ENCODE measurements around the gene KRTAP9-2.
"Not testable (repeated sequence)": the region's sequence is repeated elsewhere in the genome, so short reads cannot be mapped to it uniquely, and the experiment has no call there.

Gene KRTAP9-2

DNA sequence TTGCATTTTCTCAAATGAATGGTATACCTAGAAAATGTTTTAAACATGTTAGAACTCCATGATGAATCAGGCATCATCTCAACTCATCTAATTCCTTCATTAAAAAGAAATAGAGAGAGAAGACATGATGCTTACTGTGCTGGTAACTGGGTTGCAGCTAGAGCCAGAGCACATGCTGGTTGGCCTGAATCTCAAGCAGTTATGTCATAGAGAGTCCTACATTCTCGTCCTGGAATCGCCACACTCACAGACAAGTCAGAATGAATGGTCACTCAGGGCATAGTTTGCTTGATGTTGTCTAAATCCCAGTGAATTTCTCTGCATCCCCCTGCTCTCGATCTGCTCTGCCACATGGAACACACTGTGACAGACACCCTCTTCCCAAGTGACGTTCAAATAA is 10.7 kb downstream of the KRTAP9-2 start:
- not testable (repeated sequence) for DNase-seq (ENCODE audit: low spot score)

DNA sequence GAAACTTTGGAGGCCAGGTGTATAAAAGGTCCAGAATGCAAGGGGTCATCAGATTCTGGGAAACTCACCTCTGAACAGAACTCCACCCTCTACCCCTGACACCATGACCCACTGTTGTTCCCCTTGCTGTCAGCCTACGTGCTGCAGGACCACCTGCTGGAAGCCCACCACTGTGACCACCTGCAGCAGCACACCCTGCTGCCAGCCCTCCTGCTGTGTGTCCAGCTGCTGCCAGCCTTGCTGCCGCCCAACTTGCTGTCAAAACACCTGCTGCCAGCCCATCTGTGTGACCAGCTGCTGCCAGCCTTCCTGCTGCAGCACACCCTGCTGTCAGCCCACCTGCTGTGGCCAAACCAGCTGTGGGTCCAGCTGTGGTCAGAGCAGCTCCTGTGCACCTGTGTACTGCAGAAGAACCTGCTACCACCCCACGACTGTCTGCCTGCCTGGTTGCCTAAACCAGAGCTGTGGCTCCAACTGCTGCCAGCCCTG is 11.5 kb downstream of the KRTAP9-2 start, which contains the start of gene KRTAP9-8:
Gene KRTAP9-8 (plus strand): TSS at position 51 of the 489 bp plus-strand sequence. CDS start 53 bp downstream, at position 104.
- DNase-seq (ENCODE audit: low spot score) = not testable (repeated sequence)

DNA sequence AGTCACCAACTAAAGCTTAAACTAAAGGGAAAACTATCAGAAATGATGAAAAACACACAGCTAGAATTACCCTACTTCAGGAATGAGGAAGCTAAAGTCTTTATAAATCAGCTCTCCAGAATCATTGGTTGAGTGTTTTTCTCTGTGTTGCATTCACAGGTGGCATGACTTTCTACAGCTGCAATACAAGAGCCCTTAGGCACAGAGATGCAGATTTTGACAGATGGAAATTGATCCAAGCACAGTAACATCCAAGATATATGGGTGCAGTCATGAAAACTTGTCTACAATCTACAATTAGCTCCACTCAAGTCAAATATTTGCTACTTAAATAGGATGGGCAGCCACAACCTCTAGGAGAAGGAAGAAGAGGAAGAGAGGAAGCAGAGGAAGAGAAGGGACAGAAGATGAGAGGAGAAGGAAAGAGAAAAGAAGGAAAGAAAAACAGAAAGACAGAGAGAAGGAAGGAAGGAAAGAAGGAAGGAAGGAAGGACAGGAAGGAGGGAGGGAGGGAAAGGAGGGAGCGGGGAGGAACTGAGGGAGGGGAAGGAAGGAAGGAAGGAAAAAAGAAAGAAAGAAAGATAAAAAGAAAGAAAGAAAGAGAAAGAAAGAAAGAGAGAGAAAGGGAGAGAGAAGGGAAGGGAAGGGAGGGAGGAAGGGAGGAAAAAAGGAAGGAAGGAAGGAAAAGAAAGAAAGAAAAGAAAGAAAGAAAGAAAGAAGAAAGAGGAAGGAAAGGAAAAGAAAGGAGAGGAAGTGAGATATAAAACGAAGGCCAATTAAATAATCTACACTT is 20.7 kb downstream of the KRTAP9-2 start:
- not testable (repeated sequence) for DNase-seq (ENCODE audit: low spot score)

DNA sequence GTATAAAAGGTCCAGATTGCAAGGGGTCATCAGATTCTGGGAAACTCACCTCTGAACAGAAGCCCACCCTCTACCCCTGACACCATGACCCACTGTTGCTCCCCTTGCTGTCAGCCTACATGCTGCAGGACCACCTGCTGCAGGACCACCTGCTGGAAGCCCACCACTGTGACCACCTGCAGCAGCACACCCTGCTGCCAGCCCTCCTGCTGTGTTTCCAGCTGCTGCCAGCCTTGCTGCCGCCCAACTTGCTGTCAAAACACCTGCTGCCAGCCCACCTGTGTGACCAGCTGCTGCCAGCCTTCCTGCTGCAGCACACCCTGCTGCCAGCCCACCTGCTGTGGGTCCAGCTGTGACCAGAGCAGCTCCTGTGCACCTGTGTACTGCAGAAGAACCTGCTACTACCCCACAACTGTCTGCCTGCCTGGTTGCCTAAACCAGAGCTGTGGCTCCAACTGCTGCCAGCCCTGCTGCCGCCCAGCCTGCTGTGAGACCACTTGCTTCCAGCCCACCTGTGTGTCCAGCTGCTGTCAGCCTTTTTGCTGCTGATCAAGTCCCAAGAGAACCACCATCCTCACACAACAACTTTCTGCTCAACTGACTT is 23.3 kb downstream of the KRTAP9-2 start, which contains the start of gene KRTAP9-4:
Gene KRTAP9-4 (plus strand): TSS at position 51 of the 604 bp plus-strand sequence. CDS start 34 bp downstream, at position 85.
- DNase-seq (ENCODE audit: low spot score) = not testable (repeated sequence)

DNA sequence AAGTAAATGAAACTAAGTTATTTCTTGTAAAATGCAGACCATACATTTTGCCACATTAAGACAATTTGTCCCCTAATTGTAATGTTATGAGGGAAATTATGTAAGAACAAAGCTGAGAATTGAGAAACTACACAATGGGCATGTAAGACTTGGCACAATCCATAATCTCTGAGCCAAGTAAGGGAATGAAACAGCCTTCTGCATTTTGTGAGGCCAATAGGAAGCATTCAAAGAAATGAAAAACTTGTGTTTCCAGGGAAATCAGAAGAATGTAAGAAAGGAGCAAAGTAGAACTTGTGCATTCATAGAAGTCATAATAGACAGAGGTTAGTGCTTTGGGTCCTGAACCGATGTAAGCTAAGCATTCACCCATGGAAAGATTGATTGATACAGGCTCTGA is 24.8 kb downstream of the KRTAP9-2 start:
- DNase-seq (ENCODE audit: low spot score) = no peak

DNA sequence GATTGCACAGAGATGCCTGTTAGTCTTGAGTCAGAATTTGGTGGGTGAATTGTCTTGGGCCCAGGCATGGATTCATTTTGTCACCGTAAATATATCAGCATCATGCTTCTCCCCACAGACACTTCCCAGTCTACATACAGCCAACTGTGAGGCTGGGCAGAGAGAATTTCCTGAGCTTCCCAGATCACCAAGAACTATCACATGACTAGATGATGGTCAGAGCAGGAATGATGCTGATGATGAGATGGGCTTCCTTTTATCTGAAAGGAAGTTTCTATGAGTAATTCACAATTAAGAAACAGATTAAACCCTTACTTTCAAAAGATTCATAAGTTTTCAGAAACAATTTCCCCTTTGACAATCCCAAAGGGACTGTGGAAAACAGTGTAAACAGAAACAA is 28.4 kb downstream of the KRTAP9-2 start:
- no peak for DNase-seq (ENCODE audit: low spot score)

DNA sequence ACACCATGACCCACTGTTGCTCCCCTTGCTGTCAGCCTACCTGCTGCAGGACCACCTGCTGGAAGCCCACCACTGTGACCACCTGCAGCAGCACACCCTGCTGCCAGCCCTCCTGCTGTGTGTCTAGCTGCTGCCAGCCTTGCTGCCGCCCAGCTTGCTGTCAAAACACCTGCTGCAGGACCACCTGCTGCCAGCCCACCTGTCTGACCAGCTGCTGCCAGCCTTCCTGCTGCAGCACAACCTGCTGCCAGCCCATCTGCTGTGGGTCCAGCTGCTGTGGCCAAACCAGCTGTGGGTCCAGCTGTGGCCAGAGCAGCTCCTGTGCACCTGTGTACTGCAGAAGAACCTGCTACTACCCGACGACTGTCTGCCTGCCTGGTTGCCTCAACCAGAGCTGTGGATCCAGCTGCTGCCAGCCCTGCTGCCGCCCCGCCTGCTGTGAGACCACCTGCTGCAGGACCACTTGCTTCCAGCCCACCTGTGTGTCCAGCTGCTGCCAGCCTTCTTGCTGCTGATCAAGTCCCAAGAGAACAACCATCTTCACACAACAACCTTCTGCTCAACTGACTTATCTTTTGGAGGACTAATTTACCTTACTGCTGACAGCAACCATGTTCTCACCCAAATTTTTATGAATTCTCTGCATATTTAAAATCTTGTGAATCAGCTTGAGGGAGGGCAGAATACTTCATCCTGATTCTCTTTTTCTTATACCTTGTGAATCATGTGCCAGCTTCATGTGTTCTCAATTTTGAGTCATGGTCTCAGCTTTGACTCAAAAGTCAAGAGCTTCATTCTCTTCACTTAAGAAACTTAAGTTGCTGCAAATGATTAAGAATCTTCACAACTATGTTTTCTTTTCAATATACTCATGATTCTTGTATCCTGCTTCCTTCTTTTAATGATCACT is 29.2 kb downstream of the KRTAP9-2 start, which contains the start of gene KRTAP9-9:
Gene KRTAP9-9 (plus strand): TSS at position 4 of the 910 bp plus-strand sequence.
- not testable (repeated sequence) for DNase-seq (ENCODE audit: low spot score)

DNA sequence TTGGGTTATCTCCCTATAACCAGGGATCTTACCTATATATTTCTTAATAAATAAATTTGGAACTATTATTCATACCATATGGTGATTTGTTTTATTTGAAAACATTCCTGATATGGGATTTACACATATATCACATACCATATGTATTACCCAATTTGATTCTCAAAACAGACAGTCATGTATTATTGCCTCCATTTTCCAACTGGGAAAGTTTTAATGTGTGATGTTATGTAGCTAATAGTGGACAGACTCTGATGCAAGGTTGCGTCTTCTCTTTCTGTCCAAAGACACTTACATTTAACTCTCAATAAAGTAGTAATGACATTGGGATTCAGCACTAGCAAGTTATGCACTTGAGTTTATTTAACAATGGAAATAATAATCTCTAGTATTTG is 29.8 kb downstream of the KRTAP9-2 start:
- DNase-seq (ENCODE audit: low spot score) = no peak

DNA sequence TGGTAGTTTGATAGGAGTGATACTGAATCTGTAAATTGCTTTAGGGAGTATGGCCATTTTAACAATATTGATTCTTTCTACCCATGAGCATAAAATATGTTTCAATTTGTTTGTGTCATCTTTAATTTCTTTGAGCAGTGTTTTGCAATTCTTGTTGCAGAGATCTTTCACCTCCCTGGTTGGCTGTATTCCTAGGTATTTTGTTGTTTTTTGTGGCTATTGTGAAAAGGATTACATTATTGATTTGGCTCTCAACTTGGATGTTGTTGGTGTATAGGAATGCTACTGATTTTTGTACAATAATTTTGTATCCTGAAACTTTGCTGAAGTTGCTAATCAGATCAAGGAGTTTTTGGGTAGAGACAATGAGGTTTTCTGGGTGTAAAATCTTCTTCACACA is 32.0 kb downstream of the KRTAP9-2 start:
- DNase-seq (ENCODE audit: low spot score) = no peak

DNA sequence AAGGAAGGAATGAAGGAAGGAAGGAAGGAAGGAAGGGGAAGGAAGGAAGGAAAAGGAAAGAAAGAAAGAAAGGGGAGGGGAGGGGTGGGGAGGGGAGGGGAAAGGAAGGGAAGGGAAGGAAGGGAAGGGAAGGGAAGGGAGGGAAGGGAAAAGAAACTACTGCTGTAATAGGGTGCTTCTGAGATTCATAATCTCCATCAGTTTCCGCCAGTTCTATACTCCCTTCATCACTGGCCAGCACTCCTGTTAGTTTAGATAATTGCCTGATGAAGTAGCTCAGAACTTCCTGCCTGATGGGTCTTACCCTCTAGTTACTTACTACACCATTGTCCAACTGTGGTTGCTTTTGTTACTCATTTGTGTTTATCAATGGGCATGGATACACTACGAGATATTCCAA is 36.8 kb downstream of the KRTAP9-2 start:
- no peak for DNase-seq (ENCODE audit: low spot score)

DNA sequence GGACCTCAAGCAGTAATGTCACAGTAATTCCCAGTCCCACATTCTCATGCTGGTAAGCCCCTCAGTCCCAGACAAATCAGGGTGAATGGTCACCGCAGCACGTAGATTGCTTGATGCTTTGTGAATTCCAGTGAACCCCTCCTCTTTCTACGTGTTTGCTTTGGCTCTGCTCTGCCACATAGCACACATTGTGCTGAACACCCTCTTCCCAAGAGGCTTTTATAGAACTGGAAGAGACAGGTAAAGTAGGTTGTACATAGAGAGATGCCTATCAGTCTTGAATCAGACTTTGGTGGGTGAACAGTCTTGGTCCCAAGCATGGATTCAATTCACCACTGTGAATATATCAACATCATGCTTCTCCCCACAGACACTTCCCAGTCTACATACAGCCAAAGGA is 38.2 kb downstream of the KRTAP9-2 start:
- DNase-seq (ENCODE audit: low spot score) = no peak

DNA sequence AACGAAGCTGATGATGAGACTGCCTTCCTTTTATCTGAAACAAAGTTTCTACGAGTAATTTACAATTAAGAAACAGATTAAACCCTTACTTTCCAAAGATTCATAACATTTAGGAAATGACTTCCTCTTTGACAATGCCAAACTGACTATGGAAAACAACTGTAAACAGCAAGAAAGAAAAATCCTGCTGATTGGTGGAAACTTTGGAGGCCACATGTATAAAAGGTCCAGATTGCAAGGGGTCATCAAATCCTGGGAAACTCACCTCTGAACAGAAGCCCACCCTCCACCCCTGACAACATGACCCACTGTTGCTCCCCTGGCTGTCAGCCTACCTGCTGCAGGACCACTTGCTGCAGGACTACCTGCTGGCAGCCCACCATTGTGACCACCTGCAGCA is 38.6 kb downstream of the KRTAP9-2 start, which contains the start of gene KRTAP9-6:
Gene KRTAP9-6 (plus strand): TSS at position 301 of the 400 bp plus-strand sequence. CDS start 0 bp downstream, at position 301.
- DNase-seq (ENCODE audit: low spot score) = no peak

DNA sequence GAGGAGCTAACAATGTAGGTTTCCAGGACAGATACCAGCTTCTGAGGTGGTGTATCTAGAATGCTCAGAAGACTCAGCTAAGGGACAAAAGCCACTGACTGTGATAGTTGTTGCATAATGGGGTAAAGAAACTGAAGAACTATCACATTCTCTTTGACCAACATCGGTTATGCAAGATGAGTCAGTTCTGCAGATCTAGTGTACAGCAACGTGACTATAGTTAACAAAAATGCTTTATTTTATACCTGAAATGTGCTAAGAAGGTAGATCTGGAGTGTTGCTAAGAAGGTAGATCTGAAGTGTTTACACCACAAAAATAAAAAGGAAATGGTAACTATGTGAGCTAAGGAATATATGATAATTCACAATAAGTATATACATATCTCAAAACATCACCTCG is 41.3 kb downstream of the KRTAP9-2 start:
- DNase-seq (ENCODE audit: low spot score) = no peak

DNA sequence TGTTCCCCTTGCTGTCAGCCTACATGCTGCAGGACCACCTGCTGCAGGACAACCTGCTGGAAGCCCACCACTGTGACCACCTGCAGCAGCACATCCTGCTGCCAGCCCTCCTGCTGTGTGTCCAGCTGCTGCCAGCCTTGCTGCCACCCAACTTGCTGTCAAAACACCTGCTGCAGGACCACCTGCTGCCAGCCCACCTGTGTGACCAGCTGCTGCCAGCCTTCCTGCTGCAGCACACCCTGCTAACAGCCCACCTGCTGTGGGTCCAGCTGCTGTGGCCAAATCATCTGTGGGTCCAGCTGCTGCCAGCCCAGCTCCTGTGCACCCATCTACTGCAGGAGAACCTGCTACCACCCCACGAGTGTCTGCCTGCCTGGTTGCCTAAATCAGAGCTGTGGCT is 44.9 kb downstream of the KRTAP9-2 start:
- DNase-seq (ENCODE audit: low spot score) = not testable (repeated sequence)

DNA sequence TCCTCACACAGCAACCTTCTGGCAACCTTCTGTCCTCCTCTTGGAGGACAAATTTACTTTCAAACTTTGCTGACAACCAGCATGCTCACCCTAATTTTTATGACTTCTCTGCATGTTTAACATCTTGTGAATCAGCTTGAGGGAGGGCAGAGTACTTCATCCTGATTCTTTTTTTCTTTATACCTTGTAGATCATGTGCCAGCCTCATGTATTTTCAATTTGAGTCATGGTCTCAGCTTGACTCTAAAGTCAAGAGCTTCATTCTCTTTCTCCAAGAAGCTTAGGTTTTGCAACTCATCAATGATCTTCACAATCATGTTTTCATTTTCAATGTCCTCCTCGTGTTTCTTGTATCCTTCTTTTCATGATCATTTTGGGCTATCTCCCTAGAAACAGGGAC is 45.4 kb downstream of the KRTAP9-2 start:
- no peak for DNase-seq (ENCODE audit: low spot score)

DNA sequence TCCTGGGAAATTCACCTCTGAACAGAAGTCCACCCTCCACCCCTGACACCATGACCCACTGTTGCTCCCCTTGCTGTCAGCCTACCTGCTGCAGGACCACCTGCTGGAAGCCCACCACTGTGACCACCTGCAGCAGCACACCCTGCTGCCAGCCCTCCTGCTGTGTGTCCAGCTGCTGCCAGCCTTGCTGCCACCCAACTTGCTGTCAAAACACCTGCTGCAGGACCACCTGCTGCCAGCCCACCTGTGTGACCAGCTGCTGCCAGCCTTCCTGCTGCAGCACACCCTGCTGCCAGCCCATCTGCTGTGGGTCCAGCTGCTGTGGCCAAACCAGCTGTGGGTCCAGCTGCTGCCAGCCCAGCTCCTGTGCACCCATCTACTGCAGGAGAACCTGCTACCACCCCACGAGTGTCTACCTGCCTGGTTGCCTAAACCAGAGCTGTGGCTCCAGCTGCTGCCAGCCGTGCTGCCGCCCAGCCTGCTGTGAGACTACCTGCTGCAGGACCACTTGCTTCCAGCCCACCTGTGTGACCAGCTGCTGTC is 49.3 kb downstream of the KRTAP9-2 start, which contains the start of gene KRTAP9-7:
Gene KRTAP9-7 (plus strand): TSS at position 51 of the 543 bp plus-strand sequence. CDS start 0 bp downstream, at position 51.
- DNase-seq (ENCODE audit: low spot score) = not testable (repeated sequence)

Data from RKO (cell line).